DMS 273 (cell line): ENCODE measurements around the gene SLC22A3.
"Not testable (repeated sequence)": the region's sequence is repeated elsewhere in the genome, so short reads cannot be mapped to it uniquely, and the experiment has no call there.

Experiments
- DNase-seq: peaks from one replicate; lab custom pipeline; 2025; ENCODE audit not compliant: unreplicated experiment; lab: John Stamatoyannopoulos, UW

Gene SLC22A3, protein sequence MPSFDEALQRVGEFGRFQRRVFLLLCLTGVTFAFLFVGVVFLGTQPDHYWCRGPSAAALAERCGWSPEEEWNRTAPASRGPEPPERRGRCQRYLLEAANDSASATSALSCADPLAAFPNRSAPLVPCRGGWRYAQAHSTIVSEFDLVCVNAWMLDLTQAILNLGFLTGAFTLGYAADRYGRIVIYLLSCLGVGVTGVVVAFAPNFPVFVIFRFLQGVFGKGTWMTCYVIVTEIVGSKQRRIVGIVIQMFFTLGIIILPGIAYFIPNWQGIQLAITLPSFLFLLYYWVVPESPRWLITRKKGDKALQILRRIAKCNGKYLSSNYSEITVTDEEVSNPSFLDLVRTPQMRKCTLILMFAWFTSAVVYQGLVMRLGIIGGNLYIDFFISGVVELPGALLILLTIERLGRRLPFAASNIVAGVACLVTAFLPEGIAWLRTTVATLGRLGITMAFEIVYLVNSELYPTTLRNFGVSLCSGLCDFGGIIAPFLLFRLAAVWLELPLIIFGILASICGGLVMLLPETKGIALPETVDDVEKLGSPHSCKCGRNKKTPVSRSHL

DNA sequence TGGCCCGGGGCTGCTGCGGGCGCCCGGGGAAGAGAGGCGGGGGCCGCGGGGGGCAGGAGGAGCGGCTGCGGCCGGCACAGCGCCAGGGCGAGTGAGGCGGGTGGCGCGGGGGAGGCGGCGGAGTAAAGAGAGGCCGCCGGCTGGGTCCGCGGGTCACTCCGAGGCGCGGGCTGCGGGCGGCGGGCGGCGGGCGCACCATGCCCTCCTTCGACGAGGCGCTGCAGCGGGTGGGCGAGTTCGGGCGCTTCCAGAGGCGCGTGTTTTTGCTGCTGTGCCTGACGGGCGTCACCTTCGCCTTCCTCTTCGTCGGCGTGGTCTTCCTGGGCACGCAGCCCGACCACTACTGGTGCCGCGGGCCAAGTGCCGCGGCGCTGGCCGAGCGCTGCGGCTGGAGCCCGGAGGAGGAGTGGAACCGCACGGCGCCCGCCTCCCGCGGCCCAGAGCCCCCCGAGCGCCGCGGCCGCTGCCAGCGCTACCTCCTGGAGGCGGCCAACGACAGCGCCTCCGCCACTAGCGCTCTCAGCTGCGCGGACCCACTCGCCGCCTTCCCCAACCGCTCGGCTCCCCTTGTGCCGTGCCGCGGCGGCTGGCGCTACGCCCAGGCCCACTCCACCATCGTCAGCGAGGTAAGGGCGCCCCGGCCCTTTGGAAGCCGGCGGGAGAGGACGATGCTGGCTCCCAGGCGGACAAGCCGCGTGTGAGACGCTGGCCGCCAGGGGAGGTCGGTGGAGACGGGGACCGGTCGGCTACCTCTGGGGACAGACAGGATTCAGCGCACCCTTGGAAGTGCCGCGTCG, at the start of gene SLC22A3:
TSS of gene SLC22A3 (plus strand) at position 156 of the 797 bp plus-strand sequence. CDS start at position 198, 42 bp downstream.
- peak; percentile 44 for DNase-seq

DNA sequence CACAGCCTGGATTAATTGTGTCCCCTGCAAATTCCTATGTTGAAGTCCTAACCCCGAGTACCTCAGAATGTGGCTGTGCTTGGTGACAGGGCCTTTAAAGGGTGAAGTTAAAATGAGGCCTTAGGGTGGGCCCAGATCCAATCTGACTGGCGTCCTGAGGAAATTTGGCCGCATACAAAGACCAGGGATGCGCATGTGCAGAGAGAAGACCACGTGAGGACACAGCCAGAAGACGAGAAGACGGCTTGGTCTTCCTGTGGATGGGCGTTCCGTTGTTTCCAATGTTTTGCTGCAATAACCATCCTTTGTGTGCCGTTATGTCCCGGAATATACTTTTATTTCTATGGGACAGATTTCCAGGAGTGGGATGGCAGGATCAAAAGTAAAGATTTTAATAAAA, 48.6 kb upstream of the SLC22A3 start:
- DNase-seq = no peak

DNA sequence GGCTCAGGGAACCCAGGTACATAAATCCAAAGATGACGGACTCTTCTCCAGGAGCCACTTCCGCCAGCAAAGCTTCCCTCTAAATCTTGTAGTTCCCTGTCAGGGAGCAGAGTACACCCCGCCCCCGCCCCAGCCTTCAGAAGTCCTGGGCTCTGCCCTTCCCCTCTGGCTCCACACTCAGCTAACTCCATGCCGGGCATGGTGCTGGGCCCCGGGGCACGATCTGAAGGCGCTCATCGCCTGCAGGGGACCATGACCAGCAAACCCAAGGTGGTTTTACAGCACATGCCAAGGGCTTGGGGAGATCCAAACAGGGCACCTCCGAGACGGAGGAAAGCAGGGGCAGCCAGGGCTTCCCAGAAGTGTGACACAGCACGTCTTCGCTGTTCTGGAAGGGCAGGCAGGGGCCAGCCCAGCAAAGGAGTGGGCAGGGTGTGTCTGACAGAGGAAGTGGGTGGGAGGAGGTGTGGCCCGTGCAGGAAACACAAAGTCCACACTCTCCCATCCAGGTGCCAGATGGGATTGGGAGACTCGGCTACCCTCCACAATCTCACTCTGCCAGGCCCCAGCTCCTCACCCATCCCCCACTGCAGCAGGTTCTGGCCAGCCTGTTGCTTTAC, 48.0 kb upstream of the SLC22A3 start:
- peak; percentile 13 for DNase-seq

DNA sequence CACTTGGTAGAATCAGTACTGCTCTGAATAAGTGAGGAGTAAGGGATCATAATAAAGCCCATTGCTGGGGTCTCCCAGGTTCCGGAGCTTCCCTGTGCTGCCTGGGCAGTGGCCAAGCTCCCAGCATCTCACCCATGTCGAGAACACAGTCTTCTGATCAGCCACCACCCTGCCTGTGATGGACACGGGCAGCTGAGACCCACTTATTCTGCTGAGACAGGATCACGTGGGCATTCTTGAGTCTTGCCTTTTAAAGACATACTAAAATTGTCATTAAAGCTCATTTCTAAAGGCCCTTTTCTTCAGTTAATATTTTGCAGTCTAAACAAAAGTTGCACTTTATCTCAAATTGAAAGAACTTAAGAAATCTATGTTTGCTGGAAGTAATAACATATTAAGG, 46.8 kb upstream of the SLC22A3 start:
- no peak for DNase-seq

DNA sequence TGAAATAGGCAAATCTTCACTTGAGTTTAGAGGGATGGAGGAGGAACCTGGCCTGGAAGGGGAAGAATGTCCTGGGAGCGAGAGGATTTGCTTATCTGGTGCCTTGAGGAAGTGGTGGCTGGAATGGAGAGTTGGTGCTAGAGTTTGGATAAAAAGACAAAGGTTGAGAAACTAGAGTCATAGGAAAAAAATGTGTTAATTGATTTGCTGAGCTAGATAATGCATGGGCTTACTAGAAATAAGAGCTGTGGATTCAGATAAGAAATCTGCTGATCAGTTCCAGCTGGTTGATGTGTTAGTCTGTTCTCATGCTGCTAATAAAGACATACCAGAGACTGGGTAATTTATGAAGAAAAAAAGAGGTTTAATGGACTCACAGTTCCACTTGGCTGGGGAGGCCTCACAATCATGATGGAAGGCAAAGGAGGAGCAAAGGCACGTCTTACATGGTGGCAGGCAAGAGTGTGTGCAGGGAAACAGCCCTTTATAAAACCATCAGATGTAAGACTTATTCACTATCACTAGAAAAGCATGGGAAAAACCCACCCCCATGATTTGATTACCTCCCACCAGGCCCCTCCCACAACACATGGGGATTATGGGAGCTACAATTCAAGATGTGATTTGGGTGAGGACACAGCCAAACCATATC, 45.6 kb upstream of the SLC22A3 start:
- not testable (repeated sequence) for DNase-seq

DNA sequence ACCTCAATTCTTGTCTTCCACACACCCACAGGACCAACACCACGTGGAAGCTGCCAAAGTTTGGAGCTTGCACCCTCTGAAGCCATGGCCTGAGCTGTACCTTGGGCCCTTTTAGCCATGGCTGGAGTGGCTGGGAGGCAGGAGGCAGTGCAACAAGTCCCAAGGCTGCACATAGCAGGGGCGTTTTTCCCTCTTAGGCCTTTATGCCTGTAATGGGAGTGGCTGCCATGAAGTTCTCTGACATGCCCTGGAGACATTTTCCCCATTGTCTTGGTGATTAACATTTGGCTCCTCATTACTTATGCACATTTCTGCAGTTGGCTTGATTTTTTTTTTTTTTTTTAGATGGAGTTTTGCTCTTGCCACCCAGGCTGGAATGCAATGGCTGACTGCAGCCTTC, 44.4 kb upstream of the SLC22A3 start:
- no peak for DNase-seq

DNA sequence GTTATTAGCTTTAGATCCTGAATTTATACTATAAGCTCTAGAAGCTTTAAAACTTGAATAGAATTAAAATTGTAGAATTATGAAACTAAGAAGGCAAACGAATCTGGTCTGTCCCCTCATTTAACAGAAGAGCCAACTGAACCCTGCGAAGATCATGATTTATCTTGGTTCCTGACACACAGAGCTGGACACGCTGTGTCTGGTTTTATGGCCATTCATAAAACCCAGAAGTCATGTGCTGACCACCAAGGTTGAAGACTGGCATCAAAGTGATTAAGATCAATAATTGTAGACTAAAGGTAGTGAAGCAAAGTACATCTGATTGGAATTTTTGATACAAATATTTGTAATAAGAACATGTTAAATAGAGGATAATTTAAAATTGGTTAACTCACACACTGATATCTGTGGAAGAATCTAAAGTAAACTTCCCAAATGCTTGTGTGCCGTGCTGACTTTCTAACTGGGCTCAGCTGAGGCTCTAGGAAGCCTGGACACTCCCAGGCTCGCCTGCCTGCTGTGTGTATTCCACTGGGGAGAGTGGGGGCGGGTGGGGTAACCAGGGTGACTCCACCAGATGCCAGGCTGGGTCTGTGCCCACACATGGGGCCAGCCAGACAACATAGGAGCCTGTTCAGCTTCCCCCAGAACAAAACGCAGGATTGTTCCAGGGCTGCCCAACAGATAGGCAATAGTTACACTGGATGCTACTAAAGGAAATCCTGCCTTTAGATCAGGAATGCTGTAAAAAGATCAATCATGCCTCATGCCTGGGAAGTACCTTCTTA, 42.1 kb upstream of the SLC22A3 start:
- DNase-seq = peak; percentile 4

DNA sequence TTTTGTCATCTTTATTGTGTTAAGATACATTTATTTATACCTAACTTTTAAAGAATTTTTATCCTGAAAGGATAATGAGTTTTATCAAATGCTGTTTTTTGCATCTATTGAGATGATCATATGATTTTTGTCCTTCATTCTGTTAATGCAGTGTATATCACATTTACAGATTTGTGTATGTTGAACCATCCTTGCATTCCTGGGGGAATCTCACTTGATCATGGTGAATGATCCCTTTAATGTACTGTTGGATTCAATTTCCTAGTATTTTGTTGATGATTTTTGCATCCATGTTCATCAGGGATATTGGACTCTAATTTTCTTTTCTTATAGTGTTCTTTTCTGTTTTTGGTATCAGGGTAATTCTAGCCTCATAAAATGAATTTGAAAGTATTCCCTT, 38.5 kb upstream of the SLC22A3 start:
- DNase-seq = no peak

DNA sequence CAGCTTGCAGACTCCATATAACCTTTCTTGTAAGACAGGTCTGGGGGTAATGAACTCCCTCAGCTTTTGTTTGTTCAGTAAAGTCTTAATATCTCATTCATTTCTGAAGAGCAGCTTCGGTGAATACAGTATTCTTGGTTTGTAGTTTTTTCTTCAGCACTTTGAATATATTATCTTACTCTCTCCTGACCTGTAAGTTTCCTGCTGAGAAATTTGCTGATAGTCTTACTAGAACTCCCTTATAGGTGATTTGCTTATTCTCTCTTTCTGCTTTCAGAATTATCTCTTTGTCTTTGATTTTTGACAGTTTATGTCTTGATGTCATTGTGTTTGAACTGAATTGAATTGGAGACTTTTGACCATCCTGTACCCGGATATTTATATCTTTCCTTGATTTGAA, 35.3 kb upstream of the SLC22A3 start:
- DNase-seq = no peak

DNA sequence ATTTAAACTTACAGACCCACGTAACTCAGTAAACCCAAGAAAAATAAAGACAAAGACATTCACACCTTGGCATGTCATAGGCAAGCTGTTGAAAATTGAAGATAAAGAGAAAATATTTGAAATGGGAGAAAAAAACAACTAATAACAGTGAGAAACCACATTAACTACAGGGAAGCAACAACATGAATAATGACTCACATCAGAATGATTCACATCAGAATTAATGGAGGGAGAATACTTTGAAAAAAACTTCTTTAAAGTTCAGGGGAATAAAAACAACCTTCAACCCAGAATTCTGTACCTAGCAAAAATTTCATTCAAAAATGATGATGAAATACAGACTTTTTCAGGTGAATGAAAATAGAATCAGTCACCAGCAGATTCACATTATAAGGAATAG, 32.9 kb upstream of the SLC22A3 start:
- DNase-seq = no peak

DNA sequence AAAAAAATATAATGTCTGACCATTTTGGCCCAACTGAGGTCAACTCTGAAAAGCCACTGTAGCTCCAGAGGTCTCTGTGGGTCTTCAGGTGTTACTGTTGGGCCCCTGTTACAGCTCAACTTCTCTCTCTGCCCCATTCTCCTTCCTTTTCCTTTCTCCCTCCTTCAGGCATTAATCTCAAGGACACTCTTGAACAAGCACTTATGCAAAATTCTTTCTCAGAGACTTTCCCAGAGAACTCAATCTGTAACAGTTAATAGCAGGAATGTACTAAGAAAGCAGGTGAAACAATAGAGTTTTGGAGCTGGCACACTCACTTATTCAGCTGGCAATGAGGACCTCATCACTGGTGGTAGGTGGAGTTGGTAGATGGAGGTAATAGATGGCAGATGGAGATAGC, 31.9 kb upstream of the SLC22A3 start:
- DNase-seq = no peak

DNA sequence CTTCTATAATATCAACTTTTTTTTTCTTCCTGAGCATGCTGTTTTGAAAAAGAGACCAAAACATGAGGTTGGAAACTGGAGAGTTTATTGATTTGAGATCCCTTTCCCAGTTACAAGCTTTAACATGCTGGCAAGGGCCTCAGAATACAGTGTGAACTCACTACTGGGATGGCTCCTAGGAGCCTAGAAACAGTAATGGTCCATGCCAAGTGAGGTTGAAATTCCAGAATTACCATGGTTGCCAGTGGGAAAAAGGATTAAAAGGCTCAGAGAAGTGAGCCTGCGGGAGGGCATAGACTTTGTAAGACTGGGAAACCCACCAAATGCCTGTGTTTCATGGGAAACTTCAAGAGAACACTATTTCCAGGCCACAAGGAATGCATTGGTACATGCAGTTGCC, 28.9 kb upstream of the SLC22A3 start:
- DNase-seq = no peak

DNA sequence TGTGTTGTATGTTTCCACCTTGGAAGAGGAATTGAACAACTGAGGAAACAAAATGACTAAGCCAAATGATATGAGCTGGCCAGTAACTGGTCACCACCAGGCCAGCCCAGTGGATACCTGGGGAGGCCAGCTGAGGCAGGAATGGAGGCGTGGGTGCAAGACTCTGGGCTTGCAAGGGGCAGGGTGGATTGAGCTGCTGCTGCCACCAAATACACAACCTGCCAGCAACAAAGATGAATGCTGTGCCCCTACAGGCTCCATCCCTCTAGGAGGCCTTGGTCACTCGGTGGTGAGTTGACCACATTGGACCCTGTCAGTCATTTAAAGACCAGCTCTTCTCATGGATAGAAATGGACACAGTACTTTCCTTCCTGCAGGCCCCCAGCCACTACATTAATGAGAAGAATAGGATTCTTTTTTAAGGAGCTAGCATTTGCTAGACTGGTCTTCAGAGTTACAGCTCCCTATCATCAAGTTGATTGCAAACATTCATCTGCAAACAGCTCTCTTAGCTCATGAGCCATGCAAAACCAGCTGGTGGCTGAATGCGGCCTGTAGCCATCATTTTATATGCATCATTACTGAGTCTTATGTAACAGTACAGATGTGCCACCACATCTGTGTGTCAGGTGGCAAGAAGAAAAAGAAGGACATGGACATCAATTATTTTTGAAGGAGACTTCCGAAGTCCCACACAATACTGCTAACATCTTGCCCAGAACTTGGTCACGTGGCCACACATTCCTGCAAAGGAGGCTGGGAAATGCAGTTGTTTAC, 26.3 kb upstream of the SLC22A3 start:
- DNase-seq = no peak

DNA sequence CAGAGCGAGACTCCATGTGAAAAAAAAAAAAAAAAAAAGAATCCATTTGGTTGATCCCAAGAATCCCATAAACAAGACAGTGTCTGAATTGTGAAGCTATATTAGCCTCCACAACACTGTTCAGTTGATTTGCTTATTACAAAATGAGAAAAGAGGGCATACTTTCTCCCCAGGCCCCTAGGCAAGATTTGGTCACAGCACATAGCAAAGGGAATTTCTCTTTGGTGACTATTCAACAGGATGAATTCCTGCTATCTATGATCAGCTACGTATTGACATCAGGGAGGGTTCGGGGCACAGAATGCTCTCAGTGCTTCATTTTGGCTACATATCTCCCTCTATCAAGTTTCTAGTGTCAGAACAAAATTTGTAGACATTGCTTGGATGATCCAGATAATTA, 20.2 kb upstream of the SLC22A3 start:
- no peak for DNase-seq

DNA sequence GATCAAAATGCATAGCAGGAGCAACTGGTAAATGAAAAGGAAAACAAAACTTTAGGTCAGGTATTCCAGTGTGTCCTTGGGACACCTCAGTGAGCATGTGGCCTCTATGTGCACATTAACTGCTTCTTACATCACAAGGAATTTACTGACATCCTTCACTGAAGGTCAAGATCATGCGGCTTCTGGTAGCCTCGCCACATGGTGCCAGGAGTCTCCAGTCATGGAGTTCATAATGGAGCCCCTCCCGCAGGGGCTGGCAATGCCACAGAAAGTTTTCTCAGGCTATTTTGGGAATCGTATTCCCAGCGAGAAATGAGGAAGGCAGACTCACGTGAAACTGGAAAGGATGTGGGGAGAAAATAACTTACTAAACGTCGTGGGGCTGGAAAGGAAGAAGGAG, 19.7 kb upstream of the SLC22A3 start:
- DNase-seq = no peak

DNA sequence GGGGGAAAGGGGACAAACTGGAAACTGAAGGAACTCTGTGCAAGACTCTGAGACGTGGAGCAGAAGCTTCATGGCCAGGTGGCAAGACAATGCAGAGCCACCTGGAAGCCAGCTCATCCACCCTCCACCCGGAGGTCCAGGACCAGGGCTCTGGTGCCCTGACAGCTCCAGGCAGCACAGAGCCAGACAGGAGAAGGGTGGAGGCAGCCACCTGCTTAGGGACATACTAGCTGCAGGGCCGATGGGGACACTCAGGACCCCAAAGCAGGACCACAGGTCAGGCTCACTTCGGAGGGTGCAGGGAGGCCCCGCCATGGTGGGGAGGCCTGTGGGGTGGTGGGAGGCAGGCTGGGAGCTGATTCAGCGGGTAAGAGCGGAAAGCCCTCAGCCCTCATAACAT, 19.0 kb upstream of the SLC22A3 start:
- no peak for DNase-seq

DNA sequence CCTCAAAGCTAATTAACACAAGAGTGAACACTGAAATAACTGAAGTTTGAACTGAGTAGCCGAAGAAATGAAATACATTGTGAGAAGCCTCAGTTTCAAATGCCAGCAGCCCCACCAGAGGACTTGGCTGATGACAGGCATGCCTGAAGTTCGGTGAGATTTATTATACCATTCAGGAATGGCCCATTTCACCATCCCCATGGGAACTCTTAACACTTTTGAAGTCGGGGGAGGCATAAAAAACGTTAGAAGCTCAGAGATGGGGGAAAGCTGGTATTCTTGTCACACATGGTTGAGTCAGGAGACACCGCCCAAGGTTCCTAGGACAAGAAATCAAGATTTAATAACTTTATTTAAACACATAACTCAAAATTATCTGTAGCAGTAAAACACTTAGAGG, 17.6 kb upstream of the SLC22A3 start:
- DNase-seq = no peak

DNA sequence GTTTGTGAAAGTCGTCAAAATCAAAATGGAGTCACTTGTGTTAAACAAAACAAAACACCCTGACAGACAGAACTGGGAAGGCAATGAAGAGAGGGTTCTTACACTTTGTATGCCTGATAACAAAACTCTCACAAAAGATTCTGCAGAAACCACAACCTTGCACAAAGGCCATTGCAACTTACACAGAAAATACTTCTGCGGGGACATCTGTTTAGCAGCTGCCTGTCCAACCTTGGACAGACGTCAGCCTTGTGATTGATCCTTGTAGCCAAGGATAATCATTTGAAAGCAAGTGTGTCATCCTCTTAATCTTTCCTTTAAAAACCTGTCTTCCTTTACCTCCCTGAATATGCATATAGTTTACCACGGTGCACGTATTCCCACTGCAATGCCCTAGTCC, 17.0 kb upstream of the SLC22A3 start:
- DNase-seq = no peak

DNA sequence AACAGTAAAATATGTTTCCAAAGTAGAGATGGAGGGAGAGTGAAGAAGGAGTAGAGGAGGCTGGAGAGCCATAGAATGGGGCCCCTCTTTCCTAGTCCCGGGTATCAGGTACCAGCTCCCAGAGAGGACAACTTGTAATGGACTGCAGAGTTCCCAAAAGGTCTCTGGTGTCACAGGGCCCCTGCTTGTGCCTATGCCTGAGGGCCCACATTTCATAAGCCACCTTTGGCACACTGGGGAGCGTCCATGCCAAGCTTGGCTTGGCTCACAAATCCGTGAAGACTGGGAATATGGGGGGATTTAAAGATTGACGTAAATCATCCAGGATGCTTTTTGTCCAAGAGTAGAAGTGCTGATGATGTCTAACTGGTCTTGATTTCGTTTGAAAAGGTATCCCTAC, 16.4 kb upstream of the SLC22A3 start:
- no peak for DNase-seq

DNA sequence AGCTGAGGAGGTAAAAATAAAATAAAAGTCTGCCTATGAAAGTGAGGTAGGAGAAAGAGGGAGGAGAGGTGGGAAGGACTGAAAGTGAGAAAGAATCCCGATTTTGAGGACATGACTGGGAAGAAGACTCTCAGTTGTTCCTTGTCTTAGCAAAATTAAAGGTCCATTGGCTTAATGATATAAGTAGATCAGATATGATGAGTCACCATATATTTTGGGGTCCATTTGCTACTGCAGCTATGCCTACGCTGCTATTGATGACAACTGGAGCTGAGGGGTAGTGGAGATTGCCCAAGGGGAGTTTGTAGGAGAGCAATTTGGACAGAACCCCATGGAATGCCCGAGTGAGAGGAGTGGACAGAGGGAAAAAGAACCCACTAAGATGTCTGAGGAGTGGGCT, 15.1 kb upstream of the SLC22A3 start:
- no peak for DNase-seq
